Midbrain (tissue), 1 donor: ENCODE data around the gene LYRM1.
"Not testable (repeated sequence)": the region's sequence is repeated elsewhere in the genome, so short reads cannot be mapped to it uniquely, and the experiment has no call there.

Source experiments
- DNase-seq: peaks from one replicate; lab custom pipeline; 2025; lab: John Stamatoyannopoulos, UW

Gene LYRM1

DNA sequence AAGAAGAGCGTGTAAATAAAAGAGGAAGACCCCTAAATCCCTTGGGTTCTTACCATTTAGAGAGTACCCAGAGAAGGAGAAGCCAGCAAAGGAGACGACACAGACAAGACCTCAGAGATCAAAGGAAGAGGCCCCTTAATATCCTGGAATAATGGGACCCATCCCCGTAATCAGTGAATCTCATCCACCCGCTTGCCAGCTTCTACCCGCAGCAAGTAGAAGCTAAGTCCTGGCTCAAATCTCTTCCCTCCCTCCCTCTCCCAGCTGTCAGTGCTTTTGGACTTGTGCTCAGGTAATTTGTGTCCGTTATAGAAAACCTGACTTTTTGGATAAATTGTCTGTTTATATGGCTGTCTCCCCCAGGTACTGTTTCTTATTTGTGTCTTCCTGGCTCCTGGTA, 1.9 kb downstream of the LYRM1 start:
- DNase-seq: no peak

DNA sequence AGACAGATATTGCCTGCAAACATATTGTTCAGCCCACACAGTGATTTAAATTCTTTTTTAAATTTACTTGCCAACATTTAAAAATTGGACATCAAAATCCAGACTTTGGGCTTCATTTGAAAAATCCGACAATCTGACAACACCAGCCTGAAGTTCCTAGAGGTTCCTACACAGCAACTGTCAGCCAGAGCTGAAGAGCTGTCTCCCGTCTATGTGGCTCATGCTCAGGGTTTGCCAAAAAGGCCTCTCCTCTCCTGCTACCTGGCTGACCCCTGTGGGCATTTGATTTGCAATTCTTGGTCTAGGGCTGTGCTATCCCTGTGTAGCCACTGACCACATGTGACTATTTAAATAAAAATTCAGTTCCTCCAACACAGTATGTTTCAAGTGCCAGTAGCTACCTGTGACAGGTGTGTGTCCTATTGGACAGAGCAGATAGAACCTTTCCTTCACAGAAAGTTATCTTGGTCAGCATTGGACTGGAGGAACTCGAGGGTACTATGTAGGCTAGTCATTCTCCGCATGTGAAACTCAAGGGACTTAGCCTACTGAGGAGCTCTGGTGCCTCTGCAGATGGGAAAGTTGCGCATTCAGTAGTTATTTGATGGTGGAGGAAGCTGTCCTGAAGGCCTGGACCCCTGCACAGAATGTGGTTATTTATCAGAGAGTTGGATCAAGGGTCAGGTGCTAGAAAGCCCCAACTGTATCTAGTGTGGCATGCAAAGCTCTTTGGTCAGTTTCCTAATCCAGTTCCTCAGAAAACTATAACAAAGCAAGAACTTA, 2.7 kb downstream of the LYRM1 start:
- no peak for DNase-seq

DNA sequence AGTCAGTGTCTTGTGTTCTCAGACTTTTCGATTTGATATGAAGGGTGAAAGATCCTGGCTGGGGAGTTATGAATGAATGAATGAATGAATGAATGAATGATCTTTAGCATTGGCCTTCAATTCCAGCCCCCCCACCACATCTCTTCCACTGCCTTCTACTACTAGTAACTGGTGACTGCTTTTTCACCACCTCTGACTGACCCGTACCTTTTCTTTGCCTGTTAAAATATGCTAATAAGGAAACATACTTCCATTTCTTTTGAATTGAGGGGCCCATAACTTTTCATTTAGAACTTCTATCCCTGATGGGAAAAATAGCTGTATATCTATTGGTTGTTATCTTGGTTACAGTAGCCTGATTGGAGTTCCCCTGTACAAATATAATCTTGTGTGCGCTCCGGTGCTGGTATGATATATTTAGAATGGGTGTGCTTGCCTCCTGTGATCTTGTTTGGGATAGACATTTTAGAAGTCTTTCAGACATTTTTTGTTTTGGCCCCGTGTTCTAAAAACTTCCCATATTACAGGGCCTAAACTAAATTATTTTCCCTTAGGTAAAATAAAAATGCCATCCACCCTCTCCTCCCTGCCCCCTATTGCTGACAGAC, 3.4 kb downstream of the LYRM1 start:
- no peak for DNase-seq

GRCh38 chr16:20904507-20905081, 4.0 kb downstream of the LYRM1 start:
- no peak for DNase-seq

DNA sequence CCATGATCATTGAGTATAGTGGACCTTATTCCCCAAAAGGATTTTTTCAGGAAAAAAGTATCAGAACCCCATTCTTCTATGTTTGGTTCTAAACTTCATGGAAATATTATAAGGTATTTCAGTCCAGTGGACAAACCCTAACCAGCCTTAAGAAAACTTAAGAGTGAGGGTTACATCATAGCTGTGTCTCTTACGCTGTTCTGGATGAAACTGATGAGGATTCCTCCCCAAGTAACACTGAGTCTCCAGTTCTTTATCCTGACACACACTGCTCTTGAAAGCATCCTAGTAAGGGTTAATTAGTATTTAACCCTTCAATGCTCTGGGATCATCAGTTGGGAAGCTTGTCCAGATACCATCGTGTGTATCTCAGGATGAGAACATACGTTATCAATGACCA, 5.0 kb downstream of the LYRM1 start:
- DNase-seq: no peak

GRCh38 chr16:20906341-20907255, 6.0 kb downstream of the LYRM1 start:
- no peak for DNase-seq

- no peak for DNase-seq
These were observed 10.3 kb downstream of the LYRM1 start for GRCh38 chr16:20910781-20911321.

DNA sequence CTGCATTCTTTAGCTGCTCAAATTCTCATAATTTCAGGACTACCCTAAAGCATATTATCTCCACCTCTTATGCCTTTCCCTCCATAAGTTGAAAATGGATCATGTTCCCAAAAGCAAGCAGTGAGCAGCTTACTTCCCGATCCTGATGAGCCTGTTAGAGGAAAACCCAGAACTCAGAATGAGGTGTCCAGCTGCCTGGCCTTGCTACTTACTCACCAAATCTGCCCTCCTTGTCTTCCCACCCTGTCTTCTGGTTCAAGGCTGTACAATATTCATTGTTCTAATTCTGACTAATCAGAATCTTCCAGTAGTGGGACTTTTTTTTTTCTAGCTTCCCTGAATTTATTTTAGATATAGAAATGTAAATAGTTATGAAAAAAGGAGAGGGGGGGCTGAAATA, 10.8 kb downstream of the LYRM1 start:
- DNase-seq: no peak

DNA sequence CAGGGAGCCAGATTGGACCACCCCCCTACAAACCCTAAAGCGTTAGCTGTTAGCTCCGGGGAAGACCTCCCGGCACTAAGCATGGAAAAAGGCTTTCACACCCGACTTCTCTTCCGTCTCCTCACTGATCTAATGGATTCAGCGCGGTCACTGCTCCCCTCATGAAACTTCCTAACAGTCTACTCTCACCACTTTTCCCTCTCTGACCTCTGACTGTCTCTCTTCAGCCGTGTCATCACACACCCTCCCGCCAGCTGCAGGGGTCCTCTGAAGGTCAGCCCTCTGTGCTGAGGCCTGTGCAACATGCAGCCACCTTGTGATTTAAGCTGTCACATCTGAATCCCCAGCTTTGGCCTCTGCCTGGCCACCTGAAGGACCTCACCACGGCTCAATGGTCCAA, 15.7 kb downstream of the LYRM1 start:
- no peak for DNase-seq

GRCh38 chr16:20916942-20917341, 16.4 kb downstream of the LYRM1 start:
- DNase-seq: no peak

DNA sequence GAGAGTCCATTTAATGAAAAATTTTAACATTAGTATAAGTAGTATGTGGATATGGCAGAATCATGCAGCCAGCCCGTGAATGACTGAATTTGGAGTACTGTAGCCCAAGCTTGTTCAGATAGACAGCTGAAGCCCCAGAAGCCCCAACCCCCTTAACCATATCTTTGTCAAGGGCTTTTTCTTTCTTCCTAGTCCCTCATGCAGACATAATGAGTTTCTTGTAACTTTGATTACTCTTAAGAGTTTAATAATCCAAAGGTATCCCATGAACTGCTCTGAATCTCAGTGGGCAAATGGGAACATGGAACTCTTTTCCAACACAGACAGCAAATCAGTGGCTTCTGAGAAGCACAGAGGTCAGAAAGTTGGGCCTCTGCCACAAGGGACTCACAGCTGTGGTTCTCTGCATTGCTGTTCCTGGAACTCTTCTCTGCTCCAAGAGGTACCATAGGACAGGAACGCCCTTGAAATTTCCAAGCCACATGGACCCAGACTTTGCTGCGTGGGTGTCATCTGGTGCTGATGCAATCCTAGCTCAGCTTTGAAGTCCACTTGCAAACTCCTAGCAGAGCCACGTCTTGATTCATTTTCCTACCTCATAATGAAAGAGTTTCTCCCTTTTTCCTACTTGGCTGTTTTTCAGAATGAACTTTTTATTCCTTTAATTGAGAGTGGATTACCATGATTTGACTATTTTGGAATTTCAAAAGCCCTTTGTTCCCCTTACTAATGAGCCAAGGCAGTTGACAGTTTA, 18.1 kb downstream of the LYRM1 start:
- no peak for DNase-seq

DNA sequence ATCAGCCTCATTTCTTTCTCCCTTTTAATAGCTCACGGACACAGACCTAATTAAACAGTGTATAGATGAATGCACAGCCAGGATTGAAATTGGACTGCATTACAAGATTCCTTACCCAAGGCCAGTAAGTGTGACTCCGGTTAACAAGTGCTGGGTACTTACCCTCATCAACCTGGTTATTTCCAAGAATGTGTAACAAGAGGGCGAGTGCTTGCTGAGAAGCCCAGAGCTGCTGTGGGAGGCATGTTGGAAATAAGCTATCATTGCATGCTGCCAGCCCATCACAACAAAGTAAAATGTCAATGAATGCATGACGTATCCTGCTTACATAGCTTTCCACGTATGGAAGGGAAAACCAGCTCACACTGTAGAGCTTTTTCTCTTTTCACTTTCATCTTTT, 19.5 kb downstream of the LYRM1 start:
- no peak for DNase-seq

GRCh38 chr16:20920799-20921198, 20.2 kb downstream of the LYRM1 start:
- no peak for DNase-seq

GRCh38 chr16:20923876-20924275, 23.3 kb downstream of the LYRM1 start:
- no peak for DNase-seq

- no peak for DNase-seq
These were observed 25.2 kb downstream of the LYRM1 start for GRCh38 chr16:20925751-20926150.

GRCh38 chr16:20928774-20929411, 28.3 kb downstream of the LYRM1 start:
- no peak for DNase-seq

DNA sequence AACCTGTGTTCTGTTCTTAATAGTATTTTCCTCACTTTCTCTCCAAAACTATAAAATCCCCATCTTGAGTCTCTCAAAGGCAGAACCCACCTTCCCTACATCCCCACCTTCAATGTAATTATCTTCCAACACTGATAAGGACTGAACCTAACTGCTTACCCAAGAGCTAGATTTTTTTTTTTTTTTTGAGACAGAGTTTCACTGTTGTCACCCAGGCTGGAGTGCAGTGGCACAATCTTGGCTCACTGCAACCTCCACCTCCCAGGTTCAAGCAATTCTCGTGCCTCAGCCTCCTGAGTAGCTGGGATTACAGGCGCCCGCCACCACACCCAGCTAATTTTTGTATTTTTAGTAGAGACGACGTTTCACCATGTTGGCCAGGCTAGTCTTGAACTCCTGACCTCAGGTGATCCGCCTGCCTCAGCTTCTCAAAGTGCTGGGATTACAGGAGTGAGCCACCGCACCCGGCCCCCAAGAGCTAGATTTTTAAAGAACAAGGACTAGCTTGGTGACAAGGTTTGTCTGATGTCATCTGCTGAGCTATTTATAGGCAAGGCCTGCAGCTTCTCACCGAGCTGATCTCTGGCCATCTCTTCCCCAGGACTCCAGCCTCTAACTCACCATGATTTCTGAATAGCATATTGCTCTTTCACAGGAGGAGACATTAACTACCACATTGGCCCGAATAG, 29.2 kb downstream of the LYRM1 start:
- not testable (repeated sequence) for DNase-seq

GRCh38 chr16:20930365-20930690, 29.8 kb downstream of the LYRM1 start:
- DNase-seq: no peak

DNA sequence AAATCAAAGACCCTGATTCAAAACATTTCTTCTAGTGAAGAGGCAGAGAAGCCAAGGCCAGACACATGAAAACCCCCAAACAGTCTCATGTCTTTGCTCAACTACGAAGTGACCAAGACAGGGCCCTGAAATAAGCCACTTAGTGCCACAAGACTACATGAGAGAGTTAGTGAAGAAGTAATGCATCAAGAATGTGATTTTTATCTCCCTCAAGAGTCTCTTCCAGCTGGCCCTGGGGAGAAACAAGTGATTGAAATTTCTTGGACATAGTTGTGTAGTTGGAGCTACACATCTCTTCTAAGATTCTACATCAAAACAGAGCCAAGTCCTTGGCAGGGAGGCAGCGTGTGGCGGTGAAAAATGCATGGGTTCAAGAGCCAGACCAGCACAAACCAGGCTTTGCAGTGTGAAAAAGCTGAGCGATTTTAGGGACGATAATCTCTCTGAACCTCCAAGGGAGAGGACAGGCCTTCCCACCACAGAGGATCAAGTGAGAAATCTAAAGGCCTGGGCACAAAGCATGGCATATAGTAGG, 30.6 kb downstream of the LYRM1 start:
- DNase-seq: no peak

GRCh38 chr16:20933589-20933988, 33.0 kb downstream of the LYRM1 start:
- no peak for DNase-seq
